PC-9 (cell line): ENCODE data around the gene EIF5.

Experiments used
- EZH2 ChIP-seq: fragments of 200-600 bp; sonication (generic); IDR thresholded peaks from 2 replicates; pipeline ENCODE4 v1.8.0; 2017; ENCODE audit warnings: antibody characterized with exemption, low read depth
- TF ChIP-seq, protein P1 (sequence below): fragments of 200-600 bp; sonication (generic); conservative IDR thresholded peaks from 2 replicates; pipeline ENCODE4 v1.6.1; 2017; ENCODE audit warnings: mixed run types, antibody characterized with exemption, mild to moderate bottlenecking, moderate library complexity

- TF ChIP-seq, protein P1, sequence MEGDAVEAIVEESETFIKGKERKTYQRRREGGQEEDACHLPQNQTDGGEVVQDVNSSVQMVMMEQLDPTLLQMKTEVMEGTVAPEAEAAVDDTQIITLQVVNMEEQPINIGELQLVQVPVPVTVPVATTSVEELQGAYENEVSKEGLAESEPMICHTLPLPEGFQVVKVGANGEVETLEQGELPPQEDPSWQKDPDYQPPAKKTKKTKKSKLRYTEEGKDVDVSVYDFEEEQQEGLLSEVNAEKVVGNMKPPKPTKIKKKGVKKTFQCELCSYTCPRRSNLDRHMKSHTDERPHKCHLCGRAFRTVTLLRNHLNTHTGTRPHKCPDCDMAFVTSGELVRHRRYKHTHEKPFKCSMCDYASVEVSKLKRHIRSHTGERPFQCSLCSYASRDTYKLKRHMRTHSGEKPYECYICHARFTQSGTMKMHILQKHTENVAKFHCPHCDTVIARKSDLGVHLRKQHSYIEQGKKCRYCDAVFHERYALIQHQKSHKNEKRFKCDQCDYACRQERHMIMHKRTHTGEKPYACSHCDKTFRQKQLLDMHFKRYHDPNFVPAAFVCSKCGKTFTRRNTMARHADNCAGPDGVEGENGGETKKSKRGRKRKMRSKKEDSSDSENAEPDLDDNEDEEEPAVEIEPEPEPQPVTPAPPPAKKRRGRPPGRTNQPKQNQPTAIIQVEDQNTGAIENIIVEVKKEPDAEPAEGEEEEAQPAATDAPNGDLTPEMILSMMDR, result no peak
- no peak for TF ChIP-seq EZH2
Measured at GRCh38 chr14:103301512-103302354, 32.3 kb upstream of the EIF5 start.
